Heart left ventricle (tissue), 13 donors: ENCODE measurements around the gene ATF6B.

Experiments used
- POLR2A ChIP-seq, 2 donors: fragments of 450-650 bp; IDR thresholded peaks; one replicate each; pipeline ENCODE4 v1.6.1; 2017; ENCODE audit warnings: antibody characterized with exemption in 2 of 2, mild to moderate bottlenecking in 2 of 2, moderate library complexity in 2 of 2
- TF ChIP-seq, protein P1 (sequence below), 12 donors: fragments of 200-600 bp; sonication (generic) in 4 of 12; IDR thresholded peaks; one replicate each; pipeline versions ENCODE4 v1.5.0 to v1.8.0; 2018 to 2022; ENCODE audit warnings: antibody characterized with exemption in 12 of 12, mild to moderate bottlenecking in 5 of 12
- donor health status: ischemic (EF 13 %, LVEDD 7.1; RV severe dilation, severe dysfunction).
- donor health status: DM: no; HTN: yes; CAD: no.
- donor health status: DM: no; HTN: no; CAD: no.
- donor health status: ischemic (EF 25% LVEDD 6.9; RV normal size, moderate dysfunction).
- donor health status: ischemic (EF 25% LVEDD 5.7; RV mildly dilated, moderate dysfunction).
- donor health status: ischemic (EF 35%, LVEDD 5.7; RV mildly dilated, moderate dysfunction).
- donor health status: nonischemic (EF 11% LVEDD 7.7; RV severe dilation, severe dysfunction).
- donor health status: DM: yes; HTN: yes; CAD: no.
- donor health status: PGD.
- donor health status: ischemic (EF 29% LVEDD 5.4; RV normal size, mild dysfunction).
- donor health status: nonischemic (EF 23%, LVEDD 6.1; RV moderate dilation, normal function).

DNA sequence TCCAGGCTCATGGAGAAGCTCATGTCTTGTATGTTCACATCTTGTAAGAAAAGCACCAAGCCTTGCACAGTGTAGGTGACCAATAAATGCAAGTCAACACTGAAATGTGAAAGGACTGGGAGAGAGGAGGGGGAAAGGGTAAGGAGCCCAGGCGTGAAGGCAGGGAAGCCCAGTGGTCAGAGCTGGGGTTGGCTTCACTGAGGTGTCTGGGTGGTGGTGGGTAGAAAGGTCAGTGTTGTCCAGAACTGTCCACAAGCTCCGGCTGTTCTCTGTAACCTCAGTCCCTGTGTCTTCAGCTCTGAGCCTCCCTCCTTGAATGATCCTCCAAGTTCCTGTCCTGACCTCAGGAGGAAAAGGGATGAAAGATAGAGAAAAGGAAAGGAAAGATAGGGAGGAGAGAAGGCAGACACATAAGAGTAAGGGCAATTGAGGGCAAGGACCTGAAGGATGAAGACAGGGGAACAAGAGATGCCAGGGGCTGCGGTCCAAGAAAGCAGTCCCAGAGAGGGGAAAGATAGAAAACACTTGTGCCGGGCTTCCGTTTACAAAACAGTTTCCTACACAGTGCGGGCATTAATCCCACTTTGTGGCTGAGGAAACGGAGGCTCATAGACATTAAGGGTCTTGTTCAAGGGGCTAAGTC lies 16.5 kb downstream of the ATF6B start:
- TF ChIP-seq POLR2A (IDR thresholded peaks at IDR 0.05): no peak
- TF ChIP-seq, protein P1, sequence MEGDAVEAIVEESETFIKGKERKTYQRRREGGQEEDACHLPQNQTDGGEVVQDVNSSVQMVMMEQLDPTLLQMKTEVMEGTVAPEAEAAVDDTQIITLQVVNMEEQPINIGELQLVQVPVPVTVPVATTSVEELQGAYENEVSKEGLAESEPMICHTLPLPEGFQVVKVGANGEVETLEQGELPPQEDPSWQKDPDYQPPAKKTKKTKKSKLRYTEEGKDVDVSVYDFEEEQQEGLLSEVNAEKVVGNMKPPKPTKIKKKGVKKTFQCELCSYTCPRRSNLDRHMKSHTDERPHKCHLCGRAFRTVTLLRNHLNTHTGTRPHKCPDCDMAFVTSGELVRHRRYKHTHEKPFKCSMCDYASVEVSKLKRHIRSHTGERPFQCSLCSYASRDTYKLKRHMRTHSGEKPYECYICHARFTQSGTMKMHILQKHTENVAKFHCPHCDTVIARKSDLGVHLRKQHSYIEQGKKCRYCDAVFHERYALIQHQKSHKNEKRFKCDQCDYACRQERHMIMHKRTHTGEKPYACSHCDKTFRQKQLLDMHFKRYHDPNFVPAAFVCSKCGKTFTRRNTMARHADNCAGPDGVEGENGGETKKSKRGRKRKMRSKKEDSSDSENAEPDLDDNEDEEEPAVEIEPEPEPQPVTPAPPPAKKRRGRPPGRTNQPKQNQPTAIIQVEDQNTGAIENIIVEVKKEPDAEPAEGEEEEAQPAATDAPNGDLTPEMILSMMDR (IDR thresholded peaks at IDR 0.05): no peak
